Measurements from ENCODE around the gene ARHGAP23.

- TF ChIP-seq EZH2 (IDR thresholded peaks at IDR 0.05; ENCODE audit: borderline replicate concordance, low read depth, low read length, severe bottlenecking) (no peak), CTCF (IDR thresholded peaks at IDR 0.05; ENCODE audit: borderline replicate concordance, extremely low read depth, low read length, poor library complexity, severe bottlenecking) (no peak)
Measured at GRCh38 chr17:38419508-38419981, 8.7 kb upstream of the ARHGAP23 start.

Data from DND-41 (cell line).